Liver (tissue), 3 donors: ENCODE data around the gene SWAP70.
A peak's percentile ranks its signal among the peaks of the same experiment; 100 is the strongest.

Source experiments
- EGR1 ChIP-seq, 2 donors: IDR thresholded peaks; 2 replicates each; pipeline ENCODE4 v1.6.1; 2016 to 2018; ENCODE audit warnings: antibody characterized with exemption in 2 of 2, low read depth in 2 of 2
- FOXA2 ChIP-seq: IDR thresholded peaks from 2 replicates; pipeline ENCODE4 v1.6.1; 2016; ENCODE audit warnings: antibody characterized with exemption
- GABPA ChIP-seq, 2 donors: IDR thresholded peaks in 1 of 2; conservative IDR thresholded peaks in 1 of 2; 2 replicates each; pipeline ENCODE4 v1.6.1; 2016; ENCODE audit warnings: antibody characterized with exemption in 2 of 2, mild to moderate bottlenecking in 1 of 2, moderate library complexity in 1 of 2
- MAX ChIP-seq: IDR thresholded peaks from 2 replicates; pipeline ENCODE4 v1.6.1; 2016; ENCODE audit warnings: antibody characterized with exemption
- RAD21 ChIP-seq, 2 donors: IDR thresholded peaks; 2 replicates each; pipeline ENCODE4 v1.6.1; 2016; ENCODE audit warnings: antibody characterized with exemption in 2 of 2, mild to moderate bottlenecking in 2 of 2
- SP1 ChIP-seq: IDR thresholded peaks from 2 replicates; pipeline ENCODE4 v1.6.1; 2018; ENCODE audit warnings: antibody characterized with exemption, mild to moderate bottlenecking
- TAF1 ChIP-seq: conservative IDR thresholded peaks from 2 replicates; pipeline ENCODE4 v1.6.1; 2016; ENCODE audit warnings: antibody characterized with exemption, mild to moderate bottlenecking
- TF ChIP-seq, protein P1 (sequence below): IDR thresholded peaks from 2 replicates; pipeline ENCODE4 v1.6.1; 2016; ENCODE audit warnings: antibody characterized with exemption, mild to moderate bottlenecking
- TF ChIP-seq, protein P2 (sequence below): fragments of 150-350 bp; IDR thresholded peaks from 2 replicates; pipeline ENCODE4 v1.5.1; 2017; ENCODE audit warnings: improper control_type of control experiment, low read depth, low read length; ENCODE audit not compliant: missing input control
- TF ChIP-seq, protein P3 (sequence below): IDR thresholded peaks from 2 replicates; pipeline ENCODE4 v1.6.1; 2016; ENCODE audit warnings: antibody characterized with exemption
- TF ChIP-seq, protein P4 (sequence below): IDR thresholded peaks from 2 replicates; pipeline ENCODE4 v1.6.1; 2016; ENCODE audit warnings: antibody characterized with exemption
- donor health status: healthy.
- donor health status: healthy.

DNA sequence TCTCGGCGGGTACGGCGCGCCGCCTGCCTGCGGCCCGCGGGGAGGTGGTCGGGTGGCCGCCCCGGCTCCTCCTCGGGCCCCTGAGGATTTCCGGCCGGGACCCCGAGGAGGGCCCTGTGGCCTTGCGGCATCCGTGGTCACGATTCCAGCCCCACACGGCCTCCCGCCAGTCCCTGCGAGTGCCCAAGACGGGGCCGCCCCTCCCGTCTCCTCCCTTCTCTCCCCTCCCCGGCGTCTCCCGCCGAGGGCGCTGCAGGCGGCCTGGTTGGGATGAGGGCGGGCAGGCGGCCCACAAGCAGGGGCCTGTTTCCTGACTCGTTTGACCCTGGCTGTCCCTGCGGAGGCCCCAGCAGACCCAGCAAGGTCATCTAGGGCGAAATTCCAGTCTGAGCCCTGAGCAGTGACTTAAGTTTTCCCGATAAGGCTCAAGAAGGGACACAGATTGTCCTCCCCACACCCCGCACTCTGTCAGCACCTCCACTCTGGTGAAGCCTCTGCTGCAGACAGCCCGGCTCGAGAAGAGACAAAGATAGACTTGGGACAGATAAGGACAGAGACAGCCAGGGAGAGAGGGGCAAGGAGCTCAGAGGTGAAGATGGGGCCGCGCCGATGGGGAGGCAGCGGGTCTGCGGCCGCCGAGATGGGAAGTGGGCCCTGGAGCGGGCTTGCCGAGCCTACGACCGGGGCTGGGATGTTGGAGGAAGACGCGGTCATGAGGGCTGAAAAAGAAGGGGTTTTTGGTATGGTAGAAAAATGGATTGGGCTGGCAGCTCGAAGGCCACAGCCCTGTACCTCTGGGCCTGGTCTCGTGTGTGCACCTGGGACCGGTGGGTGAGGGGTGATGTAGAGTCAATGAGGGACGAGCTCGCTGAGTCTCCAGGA is 95.0 kb downstream of the SWAP70 start:
- TF ChIP-seq, protein P1, sequence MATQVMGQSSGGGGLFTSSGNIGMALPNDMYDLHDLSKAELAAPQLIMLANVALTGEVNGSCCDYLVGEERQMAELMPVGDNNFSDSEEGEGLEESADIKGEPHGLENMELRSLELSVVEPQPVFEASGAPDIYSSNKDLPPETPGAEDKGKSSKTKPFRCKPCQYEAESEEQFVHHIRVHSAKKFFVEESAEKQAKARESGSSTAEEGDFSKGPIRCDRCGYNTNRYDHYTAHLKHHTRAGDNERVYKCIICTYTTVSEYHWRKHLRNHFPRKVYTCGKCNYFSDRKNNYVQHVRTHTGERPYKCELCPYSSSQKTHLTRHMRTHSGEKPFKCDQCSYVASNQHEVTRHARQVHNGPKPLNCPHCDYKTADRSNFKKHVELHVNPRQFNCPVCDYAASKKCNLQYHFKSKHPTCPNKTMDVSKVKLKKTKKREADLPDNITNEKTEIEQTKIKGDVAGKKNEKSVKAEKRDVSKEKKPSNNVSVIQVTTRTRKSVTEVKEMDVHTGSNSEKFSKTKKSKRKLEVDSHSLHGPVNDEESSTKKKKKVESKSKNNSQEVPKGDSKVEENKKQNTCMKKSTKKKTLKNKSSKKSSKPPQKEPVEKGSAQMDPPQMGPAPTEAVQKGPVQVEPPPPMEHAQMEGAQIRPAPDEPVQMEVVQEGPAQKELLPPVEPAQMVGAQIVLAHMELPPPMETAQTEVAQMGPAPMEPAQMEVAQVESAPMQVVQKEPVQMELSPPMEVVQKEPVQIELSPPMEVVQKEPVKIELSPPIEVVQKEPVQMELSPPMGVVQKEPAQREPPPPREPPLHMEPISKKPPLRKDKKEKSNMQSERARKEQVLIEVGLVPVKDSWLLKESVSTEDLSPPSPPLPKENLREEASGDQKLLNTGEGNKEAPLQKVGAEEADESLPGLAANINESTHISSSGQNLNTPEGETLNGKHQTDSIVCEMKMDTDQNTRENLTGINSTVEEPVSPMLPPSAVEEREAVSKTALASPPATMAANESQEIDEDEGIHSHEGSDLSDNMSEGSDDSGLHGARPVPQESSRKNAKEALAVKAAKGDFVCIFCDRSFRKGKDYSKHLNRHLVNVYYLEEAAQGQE = no peak
- TF ChIP-seq MAX = no peak
- TF ChIP-seq, protein P2, sequence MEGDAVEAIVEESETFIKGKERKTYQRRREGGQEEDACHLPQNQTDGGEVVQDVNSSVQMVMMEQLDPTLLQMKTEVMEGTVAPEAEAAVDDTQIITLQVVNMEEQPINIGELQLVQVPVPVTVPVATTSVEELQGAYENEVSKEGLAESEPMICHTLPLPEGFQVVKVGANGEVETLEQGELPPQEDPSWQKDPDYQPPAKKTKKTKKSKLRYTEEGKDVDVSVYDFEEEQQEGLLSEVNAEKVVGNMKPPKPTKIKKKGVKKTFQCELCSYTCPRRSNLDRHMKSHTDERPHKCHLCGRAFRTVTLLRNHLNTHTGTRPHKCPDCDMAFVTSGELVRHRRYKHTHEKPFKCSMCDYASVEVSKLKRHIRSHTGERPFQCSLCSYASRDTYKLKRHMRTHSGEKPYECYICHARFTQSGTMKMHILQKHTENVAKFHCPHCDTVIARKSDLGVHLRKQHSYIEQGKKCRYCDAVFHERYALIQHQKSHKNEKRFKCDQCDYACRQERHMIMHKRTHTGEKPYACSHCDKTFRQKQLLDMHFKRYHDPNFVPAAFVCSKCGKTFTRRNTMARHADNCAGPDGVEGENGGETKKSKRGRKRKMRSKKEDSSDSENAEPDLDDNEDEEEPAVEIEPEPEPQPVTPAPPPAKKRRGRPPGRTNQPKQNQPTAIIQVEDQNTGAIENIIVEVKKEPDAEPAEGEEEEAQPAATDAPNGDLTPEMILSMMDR = peak; percentile 16
- no peak for TF ChIP-seq TAF1
- TF ChIP-seq, protein P3, sequence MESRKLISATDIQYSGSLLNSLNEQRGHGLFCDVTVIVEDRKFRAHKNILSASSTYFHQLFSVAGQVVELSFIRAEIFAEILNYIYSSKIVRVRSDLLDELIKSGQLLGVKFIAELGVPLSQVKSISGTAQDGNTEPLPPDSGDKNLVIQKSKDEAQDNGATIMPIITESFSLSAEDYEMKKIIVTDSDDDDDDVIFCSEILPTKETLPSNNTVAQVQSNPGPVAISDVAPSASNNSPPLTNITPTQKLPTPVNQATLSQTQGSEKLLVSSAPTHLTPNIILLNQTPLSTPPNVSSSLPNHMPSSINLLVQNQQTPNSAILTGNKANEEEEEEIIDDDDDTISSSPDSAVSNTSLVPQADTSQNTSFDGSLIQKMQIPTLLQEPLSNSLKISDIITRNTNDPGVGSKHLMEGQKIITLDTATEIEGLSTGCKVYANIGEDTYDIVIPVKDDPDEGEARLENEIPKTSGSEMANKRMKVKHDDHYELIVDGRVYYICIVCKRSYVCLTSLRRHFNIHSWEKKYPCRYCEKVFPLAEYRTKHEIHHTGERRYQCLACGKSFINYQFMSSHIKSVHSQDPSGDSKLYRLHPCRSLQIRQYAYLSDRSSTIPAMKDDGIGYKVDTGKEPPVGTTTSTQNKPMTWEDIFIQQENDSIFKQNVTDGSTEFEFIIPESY = no peak
- TF ChIP-seq, protein P4, sequence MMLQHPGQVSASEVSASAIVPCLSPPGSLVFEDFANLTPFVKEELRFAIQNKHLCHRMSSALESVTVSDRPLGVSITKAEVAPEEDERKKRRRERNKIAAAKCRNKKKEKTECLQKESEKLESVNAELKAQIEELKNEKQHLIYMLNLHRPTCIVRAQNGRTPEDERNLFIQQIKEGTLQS = no peak
- TF ChIP-seq EGR1 (IDR thresholded peaks at IDR 0.05; ENCODE audit: low read depth in 2 of 2) = no peak
- no peak for TF ChIP-seq FOXA2
- TF ChIP-seq RAD21 (IDR thresholded peaks at IDR 0.05) = peak; percentile 48 to 59
- peak; percentile 48 for TF ChIP-seq SP1
- no peak for TF ChIP-seq GABPA (IDR thresholded peaks at IDR 0.05 in 1 of 2, conservative IDR thresholded peaks at IDR 0.05 in 1 of 2)
